Raji (cell line): ENCODE results near the gene GAR1.

Source experiments
- POLR2A ChIP-seq: IDR thresholded peaks from 2 replicates; pipeline ENCODE4 v1.6.1; 2011; ENCODE audit warnings: low read depth, low read length, control low read depth; ENCODE audit not compliant: insufficient read depth

GAR1 gene

GRCh38 chr4:109821185-109821584 lies 5.6 kb downstream of the GAR1 start:
- TF ChIP-seq POLR2A: no peak

- TF ChIP-seq POLR2A: no peak
Observed at GRCh38 chr4:109826719-109827118, 11.2 kb downstream of the GAR1 start.

- TF ChIP-seq POLR2A: no peak
Observed at GRCh38 chr4:109827672-109828071, 12.1 kb downstream of the GAR1 start, which contains the start of gene RRH. RRH (plus strand) TSS chr4:109827972; CDS start chr4:109828028, 56 bp downstream.

- TF ChIP-seq POLR2A: no peak
Observed at GRCh38 chr4:109833756-109834155, 18.2 kb downstream of the GAR1 start.

DNA sequence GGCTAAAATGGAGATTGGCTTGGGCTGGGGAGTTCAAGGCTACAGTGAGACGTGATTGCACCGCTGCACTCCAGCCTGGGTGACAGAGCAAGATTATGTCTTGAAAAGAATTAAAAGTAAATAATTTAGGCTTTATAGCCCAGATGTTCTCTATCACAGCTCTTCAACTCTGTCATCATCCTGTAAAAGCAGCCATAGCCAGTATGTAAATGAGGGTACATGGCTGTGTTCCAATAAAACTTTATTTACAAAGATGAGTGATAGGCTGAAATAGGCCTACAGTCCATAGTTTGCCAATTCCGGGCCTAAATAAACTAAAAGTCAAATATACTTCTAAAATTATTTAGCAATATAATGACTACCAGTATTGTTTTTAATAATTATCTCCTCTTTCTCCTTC lies 21.4 kb downstream of the GAR1 start:
- no peak for TF ChIP-seq POLR2A

GRCh38 chr4:109846395-109847098 lies 31.0 kb downstream of the GAR1 start:
- TF ChIP-seq POLR2A: no peak

GRCh38 chr4:109847896-109848442 lies 32.4 kb downstream of the GAR1 start, which contains the start of gene LRIT3:
LRIT3 (plus strand) TSS chr4:109848107; CDS start chr4:109848202, 95 bp downstream.
- no peak for TF ChIP-seq POLR2A

GRCh38 chr4:109848501-109848900 lies 32.9 kb downstream of the GAR1 start:
- TF ChIP-seq POLR2A: no peak

- TF ChIP-seq POLR2A: no peak
Observed at GRCh38 chr4:109850601-109851000, 35.0 kb downstream of the GAR1 start.

DNA sequence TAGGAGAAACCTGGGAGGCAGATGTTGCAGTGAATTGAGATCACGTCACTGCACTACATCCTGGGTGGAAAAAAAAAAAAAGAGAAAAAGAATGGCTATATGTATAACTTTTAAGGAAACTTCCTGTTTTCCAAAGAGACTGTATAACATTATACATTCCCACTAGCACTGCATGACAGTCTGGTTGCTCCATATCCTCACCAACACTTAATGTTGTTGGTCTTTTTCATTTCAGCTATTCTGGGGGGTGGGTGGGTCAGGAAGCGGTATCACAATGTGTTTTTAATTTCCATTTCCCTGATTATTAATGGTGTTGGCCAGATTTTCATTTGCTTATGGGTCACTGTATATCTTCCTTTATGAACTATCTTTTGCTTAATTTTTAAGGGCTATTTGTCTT lies 45.7 kb downstream of the GAR1 start:
- TF ChIP-seq POLR2A: no peak

DNA sequence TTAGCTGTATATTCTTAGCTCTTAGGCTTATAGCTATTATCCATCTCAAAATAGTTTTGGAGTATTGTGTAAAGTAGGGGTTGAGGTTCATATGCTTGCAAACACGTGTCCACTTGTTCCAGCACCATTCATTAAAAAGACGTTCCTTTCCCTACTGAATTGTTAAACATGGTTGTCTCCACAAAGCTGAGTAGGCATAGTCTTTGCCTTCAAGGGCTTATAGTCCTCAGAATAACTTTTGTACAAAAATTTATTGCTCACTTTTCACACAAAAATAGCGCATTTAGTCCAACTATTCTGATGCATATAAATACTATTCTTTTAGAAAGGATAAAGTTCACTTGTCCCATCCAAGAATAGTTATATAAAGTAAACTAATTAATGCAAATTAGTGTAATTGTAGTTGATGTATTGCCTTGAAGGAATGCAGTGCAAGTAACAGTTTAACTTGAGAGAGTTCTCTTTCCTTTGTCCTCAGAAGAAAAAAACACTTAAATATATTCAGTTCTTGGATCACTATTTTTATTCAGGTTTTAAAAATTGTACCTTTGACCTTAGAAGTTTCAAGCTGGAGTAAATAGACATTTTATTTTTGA lies 46.5 kb downstream of the GAR1 start:
- TF ChIP-seq POLR2A: no peak

DNA sequence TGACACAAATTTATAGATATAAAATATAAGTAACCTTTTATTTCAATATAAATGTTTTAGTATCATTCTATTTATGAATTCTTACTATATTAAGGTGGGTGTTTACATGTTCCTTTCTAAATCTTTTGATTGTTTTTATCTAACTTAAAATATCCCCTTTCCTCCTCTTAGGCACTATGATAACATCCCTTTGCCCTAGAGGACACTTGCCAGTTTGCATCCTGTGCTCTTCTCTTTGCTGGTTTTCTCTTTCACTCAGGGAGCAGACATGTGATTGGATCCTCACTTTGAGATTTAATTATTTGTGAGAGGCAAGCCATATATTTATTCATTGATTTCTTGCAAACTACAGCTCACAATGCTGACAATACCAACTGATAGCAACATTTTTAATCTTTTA lies 48.6 kb downstream of the GAR1 start:
- TF ChIP-seq POLR2A: no peak

- no peak for TF ChIP-seq POLR2A
Observed at GRCh38 chr4:109870061-109870460, 54.5 kb downstream of the GAR1 start.

GRCh38 chr4:109872065-109872464 lies 56.5 kb downstream of the GAR1 start:
- TF ChIP-seq POLR2A: no peak

DNA sequence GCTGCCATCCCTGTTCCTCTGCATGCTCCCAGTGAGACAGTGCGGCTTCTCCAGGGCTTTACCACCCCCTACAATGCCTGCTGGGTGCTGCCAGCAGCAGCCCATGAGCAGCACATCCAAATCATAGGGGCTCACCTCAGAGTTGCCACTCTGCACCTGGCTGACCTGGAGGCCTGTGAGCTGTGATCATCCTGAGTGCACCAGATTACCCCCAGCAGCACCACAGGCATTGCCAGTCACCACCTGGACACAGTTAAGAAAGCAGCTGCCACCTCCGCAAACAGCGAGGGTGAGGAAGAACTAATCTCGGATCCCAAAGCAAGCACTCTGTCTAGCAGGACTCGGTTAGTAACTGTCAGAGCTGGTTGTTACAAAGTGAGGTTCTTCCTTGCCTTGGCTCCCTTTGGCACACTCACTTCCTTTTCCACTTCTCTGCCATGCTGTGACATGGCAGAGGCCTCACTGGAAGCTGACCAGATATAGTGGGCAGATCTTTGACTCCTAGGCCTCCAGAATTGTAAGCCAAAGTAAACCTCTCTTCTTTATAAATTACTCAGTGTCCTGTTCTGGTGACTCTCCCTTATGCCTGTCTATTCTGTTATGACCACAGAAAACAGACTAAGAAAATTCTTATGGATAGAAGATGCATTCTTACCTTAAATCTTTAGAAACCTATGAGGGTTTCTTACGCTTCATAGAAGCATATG lies 57.5 kb downstream of the GAR1 start:
- no peak for TF ChIP-seq POLR2A

GRCh38 chr4:109873791-109874514 lies 58.4 kb downstream of the GAR1 start:
- no peak for TF ChIP-seq POLR2A
